ENCODE results near the gene PAX3. TPM values are rescaled to one million over a fixed set of nuclear protein-coding genes. Genes with fewer than 3 reads are reported as not detected.

The PAX3 gene
- total RNA-seq, 1 experiment from 2014 or later, result not detected

GRCh38 chr2:222240676-222241049 lies 58.1 kb downstream of the PAX3 start (continued):
- TF ChIP-seq E2F1 (CRISPR knock-in tag; IDR thresholded peaks at IDR 0.05), result no peak
- no peak for TF ChIP-seq ERG (CRISPR knock-in tag; IDR thresholded peaks at IDR 0.05)

GRCh38 chr2:222239945-222240675 lies 58.7 kb downstream of the PAX3 start:
- TF ChIP-seq ZNF121 (CRISPR knock-in tag; IDR thresholded peaks at IDR 0.05) (no peak), FOXP4 (CRISPR knock-in tag; IDR thresholded peaks at IDR 0.05) (peak; percentile 50; the same call in 1 of the 2 replicates), FOXK1 (CRISPR knock-in tag; IDR thresholded peaks at IDR 0.05) (peak; percentile 41; the same call in 1 of the 2 replicates)
- Mint-ChIP-seq H3K9me3 (no peaks in the 10 kb centered on the region), H3K27ac (no peak overlapping the region), H3K36me3 (no peaks in the 10 kb centered on the region), H3K4me3 (peak overlapping the region; percentile 55), H3K4me1 (peaks cover 44% of the 10 kb centered on the region), H3K27me3 (ENCODE audit: low read depth) (peaks cover 67% of the 10 kb centered on the region)
- peak; percentile 23 for DNase-seq (ENCODE audit: low spot score)
- POLR2A ChIA-PET, result interaction anchor here (0.6 to 1.0 kb wide), 2 partner anchors 16 to 1202 kb away, joined by 3 to 6 read pairs; no protein-coding TSS in a partner anchor
- ATAC-seq, result peak; percentile 84
- CTCF ChIA-PET, result interaction anchor here (0.7 to 1.6 kb wide), 5 partner anchors 59 to 322 kb away, joined by 3 to 5 read pairs (median 4); partner anchors contain the start of gene PAX3

GRCh38 chr2:222239091-222239490 lies 59.7 kb downstream of the PAX3 start:
- ChIA-PET CTCF (interaction anchor here (0.8 to 1.6 kb wide), 3 partner anchors 187 to 323 kb away, joined by 3 to 5 read pairs (median 4); no protein-coding TSS in a partner anchor), POLR2A (interaction anchor here (0.6 kb wide), 1 partner anchor 609 kb away, joined by 3 read pairs; no protein-coding TSS in a partner anchor)
- Mint-ChIP-seq H3K9me3 (no peaks in the 10 kb centered on the region), H3K4me1 (peaks cover 44% of the 10 kb centered on the region), H3K27ac (no peak overlapping the region; the same call in 1 of the 2 replicates), H3K36me3 (no peaks in the 10 kb centered on the region), H3K27me3 (ENCODE audit: low read depth) (peaks cover 62% of the 10 kb centered on the region), H3K4me3 (peak overlapping the region; percentile 47)
- peak; percentile 40 for ATAC-seq
- TF ChIP-seq ZNF317 (CRISPR knock-in tag; IDR thresholded peaks at IDR 0.05; ENCODE audit: borderline replicate concordance, low read depth), result no peak
- no peak for TF ChIP-seq NFYB (CRISPR knock-in tag; conservative IDR thresholded peaks at IDR 0.05; ENCODE audit: low read depth)
- TF ChIP-seq NFATC4 (CRISPR knock-in tag; IDR thresholded peaks at IDR 0.05), result no peak
- TF ChIP-seq AFF4 (CRISPR knock-in tag; IDR thresholded peaks at IDR 0.05; ENCODE audit: borderline replicate concordance), result no peak
- no peak for DNase-seq (ENCODE audit: low spot score)

GRCh38 chr2:222238072-222238471 lies 60.7 kb downstream of the PAX3 start:
- no peak for ATAC-seq
- no peaks in the 10 kb centered on the region for H3K36me3 Mint-ChIP-seq
- no peak overlapping the region for H3K4me3 Mint-ChIP-seq
- peaks cover 53% of the 10 kb centered on the region for H3K27me3 Mint-ChIP-seq (ENCODE audit: low read depth)
- DNase-seq (ENCODE audit: low spot score), result no peak
- CTCF ChIA-PET, result no interaction called here
- POLR2A ChIA-PET, result no interaction called here
- no peak overlapping the region for H3K27ac Mint-ChIP-seq
- no peaks in the 10 kb centered on the region for H3K9me3 Mint-ChIP-seq
- peaks cover 44% of the 10 kb centered on the region for H3K4me1 Mint-ChIP-seq
- TF ChIP-seq OVOL2 (CRISPR knock-in tag; IDR thresholded peaks at IDR 0.05; ENCODE audit: borderline replicate concordance) (no peak), PREB (CRISPR knock-in tag; IDR thresholded peaks at IDR 0.05; ENCODE audit: borderline replicate concordance) (no peak), ZNF396 (CRISPR knock-in tag; IDR thresholded peaks at IDR 0.05; ENCODE audit: borderline replicate concordance) (no peak), ESRRA (CRISPR knock-in tag; IDR thresholded peaks at IDR 0.05; ENCODE audit: borderline replicate concordance) (no peak), HMGXB4 (CRISPR knock-in tag; IDR thresholded peaks at IDR 0.05) (no peak), ZMAT4 (CRISPR knock-in tag; IDR thresholded peaks at IDR 0.05) (no peak), NFE2L1 (CRISPR knock-in tag; IDR thresholded peaks at IDR 0.05) (no peak), ZNF416 (CRISPR knock-in tag; IDR thresholded peaks at IDR 0.05) (no peak)

Data from WTC11 (cell line).